Spleen (tissue), 7 donors: Measurements from ENCODE around the gene TMEM217.

Experiments used
- CTCF ChIP-seq, 11 experiments: fragments of 200-600 bp in 7 of 11; fragments of 450-650 bp in 4 of 11; sonication (generic) in 4 of 11; IDR thresholded peaks in 8 of 11; conservative IDR thresholded peaks in 3 of 11; 1 replicate in 7 of 11; 2 replicates in 4 of 11; pipeline versions ENCODE4 v1.4.0 to v1.8.0; 2016 to 2021; ENCODE audit warnings: antibody characterized with exemption in 11 of 11, inconsistent platforms in 4 of 11, mild to moderate bottlenecking in 1 of 11
- POLR2AphosphoS5 ChIP-seq, 3 donors: sonication (generic); formaldehyde crosslinking; IDR thresholded peaks; one replicate each; pipeline ENCODE4 v1.5.1; 2017; ENCODE audit warnings: antibody characterized with exemption in 3 of 3
- donor health status: DM: no; HTN: no; CAD: no; lungs with moderate emphysema.
- donor health status: DM: no; HTN: no; CAD: no.
- donor health status: DM: no; HTN: no; CAD: no.

DNA sequence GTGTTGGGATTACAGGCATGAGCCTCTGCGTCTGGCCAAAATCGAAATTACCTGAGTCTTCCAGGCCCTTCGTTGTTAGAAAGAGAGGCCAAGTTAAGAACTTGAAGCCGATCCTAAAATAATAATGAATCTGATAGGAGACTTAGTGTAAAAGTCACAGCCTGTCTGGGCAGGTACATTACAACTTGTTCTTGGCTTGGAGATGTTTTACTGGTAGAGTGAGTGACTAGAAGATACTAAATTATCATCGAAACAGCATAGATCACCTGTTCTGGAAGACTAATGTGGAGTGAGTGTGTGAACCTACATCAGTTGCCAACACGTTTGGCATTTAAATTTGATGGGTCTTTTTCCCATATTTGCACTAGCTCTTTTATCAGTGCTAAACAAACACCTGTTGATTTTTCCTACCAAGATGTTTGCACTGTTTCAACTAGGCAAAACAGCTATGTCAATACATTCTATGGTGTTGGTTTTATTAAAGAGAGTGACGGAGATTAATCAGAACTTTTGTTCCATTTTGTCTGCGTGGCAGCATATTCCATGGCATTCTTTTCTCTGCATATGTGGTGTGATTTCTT is 4.6 kb upstream of the TMEM217 start:
- TF ChIP-seq CTCF (IDR thresholded peaks at IDR 0.05 in 8 of 11, conservative IDR thresholded peaks at IDR 0.05 in 3 of 11) (no peak), POLR2AphosphoS5 (IDR thresholded peaks at IDR 0.05) (no peak)
